Superior temporal gyrus (tissue), 1 donor: ENCODE results near the gene BAG5.
A peak's percentile ranks its signal among the peaks of the same experiment; 100 is the strongest.
"Not testable (repeated sequence)": the region's sequence is repeated elsewhere in the genome, so short reads cannot be mapped to it uniquely, and the experiment has no call there.

Experiments used
- DNase-seq: peaks from one replicate; pipeline ENCODE4 v3.0.0-alpha.2; 2016; ENCODE audit errors: extremely low spot score

Gene BAG5

GRCh38 chr14:103534576-103535061 lies 27.8 kb downstream of the BAG5 start:
- no peak for DNase-seq

GRCh38 chr14:103533999-103534575 lies 28.4 kb downstream of the BAG5 start:
- peak; percentile 40 for DNase-seq

GRCh38 chr14:103533137-103533998 lies 29.1 kb downstream of the BAG5 start:
- DNase-seq: no peak

- no peak for DNase-seq
Observed at GRCh38 chr14:103532216-103533136, 30.0 kb downstream of the BAG5 start.

- no peak for DNase-seq
Observed at GRCh38 chr14:103531421-103532215, 30.8 kb downstream of the BAG5 start.

GRCh38 chr14:103530831-103531230 lies 31.6 kb downstream of the BAG5 start:
- DNase-seq: no peak

- no peak for DNase-seq
Observed at GRCh38 chr14:103530390-103530789, 32.1 kb downstream of the BAG5 start.

GRCh38 chr14:103529383-103530365 lies 32.8 kb downstream of the BAG5 start:
- no peak for DNase-seq

GRCh38 chr14:103528587-103529382 lies 33.7 kb downstream of the BAG5 start, which contains the start of gene TRMT61A:
Gene TRMT61A, plus strand, starts transcription at chr14:103529196. Its CDS starts 783 bp downstream, at chr14:103529979.
- peak; percentile 88 for DNase-seq

GRCh38 chr14:103528146-103528586 lies 34.3 kb downstream of the BAG5 start:
- DNase-seq: peak; percentile 52

- DNase-seq: peak; percentile 12
Observed at GRCh38 chr14:103527408-103528145, 34.9 kb downstream of the BAG5 start.

- DNase-seq: peak; percentile 6
Observed at GRCh38 chr14:103526914-103527248, 35.6 kb downstream of the BAG5 start.

GRCh38 chr14:103526247-103526913 lies 36.1 kb downstream of the BAG5 start:
- DNase-seq: no peak

- DNase-seq: not testable (repeated sequence)
Observed at GRCh38 chr14:103525430-103526246, 36.8 kb downstream of the BAG5 start.

GRCh38 chr14:103524002-103524935 lies 38.2 kb downstream of the BAG5 start:
- DNase-seq: no peak

- peak; percentile 4 for DNase-seq
Observed at GRCh38 chr14:103523575-103523954, 38.9 kb downstream of the BAG5 start.
